ENCODE measurements around the gene RHOH.

GRCh38 chr4:40212674-40213527 lies 16.1 kb downstream of the RHOH start:
- TF ChIP-seq PATZ1 (CRISPR knock-in tag; IDR thresholded peaks at IDR 0.05; ENCODE audit: borderline replicate concordance) = no peak
- no peak for TF ChIP-seq TCF4 (CRISPR knock-in tag; IDR thresholded peaks at IDR 0.05; ENCODE audit: borderline replicate concordance)
- TF ChIP-seq POU6F1 (CRISPR knock-in tag; IDR thresholded peaks at IDR 0.05; ENCODE audit: borderline replicate concordance, low read depth) = no peak
- no peak for TF ChIP-seq ZFP30 (CRISPR knock-in tag; IDR thresholded peaks at IDR 0.05)
- no peak for TF ChIP-seq BACH2 (CRISPR knock-in tag; IDR thresholded peaks at IDR 0.05; ENCODE audit: borderline replicate concordance)
- no peak for TF ChIP-seq ZC3H10 (CRISPR knock-in tag; IDR thresholded peaks at IDR 0.05)
- no peak for TF ChIP-seq SNAI2 (CRISPR knock-in tag; IDR thresholded peaks at IDR 0.05)
- no peak for TF ChIP-seq ZNF70 (CRISPR knock-in tag; IDR thresholded peaks at IDR 0.05)

Data from SK-N-SH treated with all-trans-retinoic acid at 6 μM for 48 hours (cell line).